ENCODE measurements around the gene C1orf53. TPM values are rescaled to one million over a fixed set of nuclear protein-coding genes. Genes with fewer than 3 reads are reported as not detected.

The C1orf53 gene
- total RNA-seq, 1 donor from 2014 or later, result 1.2 TPM

- no peak overlapping the region for H3K4me3 Mint-ChIP-seq
These were observed 20.6 kb downstream of the C1orf53 start for GRCh38 chr1:197923038-197923437.

GRCh38 chr1:197924516-197925123 lies 22.2 kb downstream of the C1orf53 start:
- ATAC-seq (ENCODE audit: low read depth), result peak; percentile 76
- CTCF ChIA-PET, result interaction anchor here (0.6 to 1.9 kb wide), 15 partner anchors 9 to 540 kb away, joined by 3 to 13 read pairs (median 3); no protein-coding TSS in a partner anchor
- peaks cover 67% of the 10 kb centered on the region for H3K27me3 Mint-ChIP-seq
- H3K9me3 Mint-ChIP-seq, result no peaks in the 10 kb centered on the region
- H3K4me3 Mint-ChIP-seq, result no peak overlapping the region
- intact Hi-C loops (cut with micrococcal nuclease), result loop anchor here (1.0 to 10.0 kb wide), 8 partner anchors 55 to 597 kb away; no protein-coding TSS in a partner anchor
- no peak for DNase-seq
- no peaks in the 10 kb centered on the region for H3K36me3 Mint-ChIP-seq (ENCODE audit: low read depth)
- POLR2A ChIA-PET, result no interaction called here
- TF ChIP-seq CTCF (IDR thresholded peaks at IDR 0.05), result no peak
- H3K27ac Mint-ChIP-seq, result no peak overlapping the region
- peaks cover 19% of the 10 kb centered on the region for H3K4me1 Mint-ChIP-seq

More at GRCh38 chr1:197923038-197923437, 20.6 kb downstream of the C1orf53 start:
- Mint-ChIP-seq H3K36me3 (ENCODE audit: low read depth) (no peaks in the 10 kb centered on the region), H3K9me3 (no peaks in the 10 kb centered on the region), H3K4me1 (peaks cover 29% of the 10 kb centered on the region), H3K27ac (no peak overlapping the region), H3K27me3 (peaks cover 71% of the 10 kb centered on the region)
- TF ChIP-seq CTCF (IDR thresholded peaks at IDR 0.05), result no peak
- intact Hi-C loops (cut with micrococcal nuclease), result loop anchor here (5.0 to 10.0 kb wide), 2 partner anchors 432 to 596 kb away; no protein-coding TSS in a partner anchor
- ATAC-seq (ENCODE audit: low read depth) (no peak), DNase-seq (no peak)
- POLR2A ChIA-PET, result interaction anchor here (0.7 kb wide), 1 partner anchor 304 kb away, joined by 4 read pairs; no protein-coding TSS in a partner anchor
- CTCF ChIA-PET, result interaction anchor here (0.7 to 1.9 kb wide), 5 partner anchors 15 to 403 kb away, joined by 3 to 13 read pairs (median 5); no protein-coding TSS in a partner anchor

GRCh38 chr1:197927908-197928665 lies 25.7 kb downstream of the C1orf53 start:
- Mint-ChIP-seq H3K9me3 (no peaks in the 10 kb centered on the region), H3K27ac (no peak overlapping the region), H3K4me1 (peaks cover 6% of the 10 kb centered on the region), H3K4me3 (no peak overlapping the region), H3K27me3 (peaks cover 44% of the 10 kb centered on the region), H3K36me3 (ENCODE audit: low read depth) (no peaks in the 10 kb centered on the region)
- TF ChIP-seq CTCF (IDR thresholded peaks at IDR 0.05), result no peak
- POLR2A ChIA-PET, result no interaction called here
- CTCF ChIA-PET, result interaction anchor here (1.1 to 2.3 kb wide), 2 partner anchors 59 to 406 kb away, joined by 3 to 7 read pairs; no protein-coding TSS in a partner anchor
- DNase-seq (no peak), ATAC-seq (ENCODE audit: low read depth) (no peak)
- intact Hi-C loops (cut with micrococcal nuclease), result loop anchor here (2.0 to 10.0 kb wide), 2 partner anchors 427 to 537 kb away; no protein-coding TSS in a partner anchor

GRCh38 chr1:197928849-197929336 lies 26.5 kb downstream of the C1orf53 start:
- H3K4me1 Mint-ChIP-seq, result peaks cover 6% of the 10 kb centered on the region
- peaks cover 44% of the 10 kb centered on the region for H3K27me3 Mint-ChIP-seq
- intact Hi-C loops (cut with micrococcal nuclease), result loop anchor here (10.0 kb wide), 1 partner anchor 426 kb away; no protein-coding TSS in a partner anchor
- no peak for TF ChIP-seq CTCF (IDR thresholded peaks at IDR 0.05)
- H3K9me3 Mint-ChIP-seq, result no peaks in the 10 kb centered on the region
- no peaks in the 10 kb centered on the region for H3K36me3 Mint-ChIP-seq (ENCODE audit: low read depth)
- DNase-seq (no peak), ATAC-seq (ENCODE audit: low read depth) (no peak)
- ChIA-PET CTCF (no interaction called here), POLR2A (no interaction called here)
- H3K4me3 Mint-ChIP-seq, result peak overlapping the region; percentile 32
- no peak overlapping the region for H3K27ac Mint-ChIP-seq

GRCh38 chr1:197933016-197933415 lies 30.6 kb downstream of the C1orf53 start:
- POLR2A ChIA-PET, result no interaction called here
- ATAC-seq (ENCODE audit: low read depth) (no peak), DNase-seq (no peak)
- H3K27ac Mint-ChIP-seq, result no peak overlapping the region
- no peaks in the 10 kb centered on the region for H3K9me3 Mint-ChIP-seq
- H3K4me3 Mint-ChIP-seq, result no peak overlapping the region
- TF ChIP-seq CTCF (IDR thresholded peaks at IDR 0.05), result no peak
- H3K36me3 Mint-ChIP-seq (ENCODE audit: low read depth), result no peaks in the 10 kb centered on the region
- CTCF ChIA-PET, result no interaction called here
- peaks cover 18% of the 10 kb centered on the region for H3K27me3 Mint-ChIP-seq
- H3K4me1 Mint-ChIP-seq, result peaks cover 6% of the 10 kb centered on the region
- intact Hi-C loops (cut with micrococcal nuclease), result loop anchor here (10.0 kb wide), 1 partner anchor 342 kb away; no protein-coding TSS in a partner anchor
